ENCODE results near the gene MT1H.

Gene MT1H

DNA sequence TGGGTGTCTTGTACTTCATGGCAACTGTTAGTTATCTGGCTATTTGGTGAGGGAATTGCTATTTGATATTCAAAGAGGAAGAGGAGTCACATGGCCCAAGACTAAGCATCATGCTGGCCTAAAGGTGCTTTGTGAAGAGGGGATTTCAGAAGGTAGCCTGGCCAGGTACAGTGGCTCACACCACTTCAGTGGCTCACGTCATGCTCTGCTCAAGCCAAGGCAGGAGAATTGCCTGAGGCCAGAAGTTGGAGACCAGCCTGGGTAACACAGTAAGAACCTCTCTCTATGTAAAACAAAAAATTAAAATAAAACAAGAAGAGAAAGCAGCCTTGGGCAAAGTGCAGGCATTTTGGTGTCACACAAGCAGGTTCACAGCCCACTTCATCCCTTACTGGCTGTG is 24.3 kb upstream of the MT1H start:
- no peak for TF ChIP-seq REST (IDR thresholded peaks at IDR 0.05; ENCODE audit: insufficient read depth in 1 of 2, low read depth in 2 of 2, low read length in 2 of 2)
- TF ChIP-seq TAF1 (IDR thresholded peaks at IDR 0.05; ENCODE audit: borderline replicate concordance, insufficient read depth, low read length) = no peak
- no peak for TF ChIP-seq SIN3A (IDR thresholded peaks at IDR 0.05; ENCODE audit: borderline replicate concordance, insufficient read depth, low read length)
- no peak for TF ChIP-seq FOXP2 (optimal IDR thresholded peaks at IDR 0.05; ENCODE audit: borderline replicate concordance, extremely low read depth, extremely low read length, insufficient read depth)
- no peak for TF ChIP-seq POLR2AphosphoS5 (IDR thresholded peaks at IDR 0.05; ENCODE audit: low read depth, low read length)

- TF ChIP-seq REST (IDR thresholded peaks at IDR 0.05; ENCODE audit: insufficient read depth in 1 of 2, low read depth in 2 of 2, low read length in 2 of 2) (peak in 1 of 2 experiments; percentile 82; a peak in 2 of 4 replicates), FOXP2 (optimal IDR thresholded peaks at IDR 0.05; ENCODE audit: borderline replicate concordance, extremely low read depth, extremely low read length, insufficient read depth) (no peak), SIN3A (IDR thresholded peaks at IDR 0.05; ENCODE audit: borderline replicate concordance, insufficient read depth, low read length) (no peak), TAF1 (IDR thresholded peaks at IDR 0.05; ENCODE audit: borderline replicate concordance, insufficient read depth, low read length) (no peak)
Observed at GRCh38 chr16:56645838-56646237, 23.8 kb upstream of the MT1H start.

GRCh38 chr16:56647641-56648431 is 21.8 kb upstream of the MT1H start:
- no peak for TF ChIP-seq POLR2AphosphoS5 (IDR thresholded peaks at IDR 0.05; ENCODE audit: low read depth, low read length)
- no peak for TF ChIP-seq TAF1 (IDR thresholded peaks at IDR 0.05; ENCODE audit: borderline replicate concordance, insufficient read depth, low read length)
- TF ChIP-seq SIN3A (IDR thresholded peaks at IDR 0.05; ENCODE audit: borderline replicate concordance, insufficient read depth, low read length) = no peak
- TF ChIP-seq REST (IDR thresholded peaks at IDR 0.05; ENCODE audit: insufficient read depth in 1 of 2, low read depth in 2 of 2, low read length in 2 of 2) = no peak
- TF ChIP-seq FOXP2 (optimal IDR thresholded peaks at IDR 0.05; ENCODE audit: borderline replicate concordance, extremely low read depth, extremely low read length, insufficient read depth) = no peak

- TF ChIP-seq TAF1 (IDR thresholded peaks at IDR 0.05; ENCODE audit: borderline replicate concordance, insufficient read depth, low read length) = no peak
- no peak for TF ChIP-seq POLR2AphosphoS5 (IDR thresholded peaks at IDR 0.05; ENCODE audit: low read depth, low read length)
- TF ChIP-seq FOXP2 (optimal IDR thresholded peaks at IDR 0.05; ENCODE audit: borderline replicate concordance, extremely low read depth, extremely low read length, insufficient read depth) = no peak
- TF ChIP-seq REST (IDR thresholded peaks at IDR 0.05; ENCODE audit: insufficient read depth in 1 of 2, low read depth in 2 of 2, low read length in 2 of 2) = no peak
- no peak for TF ChIP-seq SIN3A (IDR thresholded peaks at IDR 0.05; ENCODE audit: borderline replicate concordance, insufficient read depth, low read length)
Observed at GRCh38 chr16:56649271-56649670, 20.3 kb upstream of the MT1H start.

Measured in PFSK-1 (cell line).